Heart left ventricle (tissue), 13 donors: ENCODE data around the gene CALHM1.

Source experiments
- CTCF ChIP-seq, 12 donors: fragments of 200-600 bp; sonication (generic) in 4 of 12; IDR thresholded peaks; one replicate each; pipeline versions ENCODE4 v1.5.0 to v1.8.0; 2018 to 2022; ENCODE audit warnings: antibody characterized with exemption in 12 of 12, mild to moderate bottlenecking in 5 of 12
- POLR2A ChIP-seq, 2 donors: fragments of 450-650 bp; IDR thresholded peaks; one replicate each; pipeline ENCODE4 v1.6.1; 2017; ENCODE audit warnings: antibody characterized with exemption in 2 of 2, mild to moderate bottlenecking in 2 of 2, moderate library complexity in 2 of 2
- donor health status: ischemic (EF 13 %, LVEDD 7.1; RV severe dilation, severe dysfunction).
- donor health status: DM: no; HTN: yes; CAD: no.
- donor health status: DM: no; HTN: no; CAD: no.
- donor health status: ischemic (EF 25% LVEDD 6.9; RV normal size, moderate dysfunction).
- donor health status: ischemic (EF 25% LVEDD 5.7; RV mildly dilated, moderate dysfunction).
- donor health status: ischemic (EF 35%, LVEDD 5.7; RV mildly dilated, moderate dysfunction).
- donor health status: nonischemic (EF 11% LVEDD 7.7; RV severe dilation, severe dysfunction).
- donor health status: DM: yes; HTN: yes; CAD: no.
- donor health status: PGD.
- donor health status: ischemic (EF 29% LVEDD 5.4; RV normal size, mild dysfunction).
- donor health status: nonischemic (EF 23%, LVEDD 6.1; RV moderate dilation, normal function).

GRCh38 chr10:103449208-103450144, 9.2 kb downstream of the CALHM1 start:
- TF ChIP-seq POLR2A (IDR thresholded peaks at IDR 0.05) (no peak), CTCF (IDR thresholded peaks at IDR 0.05) (no peak)
